NOMO-1 treated with DMSO at 0.1 percent for 48 hours (cell line): ENCODE data around the gene BACH2.
A peak's percentile ranks its signal among the peaks of the same experiment; 100 is the strongest.

Experiments used
- DNase-seq: peaks from one replicate; lab custom pipeline; 2025; ENCODE audit not compliant: unreplicated experiment; lab: John Stamatoyannopoulos, UW

BACH2 gene

DNA sequence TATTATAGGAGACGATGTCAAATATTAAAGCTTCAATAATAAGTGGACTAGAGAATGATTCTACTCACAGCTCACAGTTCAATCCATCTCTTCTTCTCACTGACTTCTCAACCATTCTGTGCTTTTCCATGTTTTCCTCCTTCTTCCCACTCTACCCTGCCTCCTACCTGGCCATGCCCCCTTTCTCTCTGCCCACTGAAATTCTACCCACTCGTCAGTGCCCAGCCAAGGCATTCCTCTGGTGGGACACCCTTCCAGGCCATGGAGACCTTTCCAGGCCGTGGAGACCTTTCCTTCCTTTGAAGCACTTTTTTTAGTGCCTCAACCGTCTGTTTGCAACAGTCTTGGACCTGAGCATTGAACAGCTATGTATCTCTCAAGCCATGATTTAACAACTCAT is 18.5 kb downstream of the BACH2 start:
- no peak for DNase-seq

DNA sequence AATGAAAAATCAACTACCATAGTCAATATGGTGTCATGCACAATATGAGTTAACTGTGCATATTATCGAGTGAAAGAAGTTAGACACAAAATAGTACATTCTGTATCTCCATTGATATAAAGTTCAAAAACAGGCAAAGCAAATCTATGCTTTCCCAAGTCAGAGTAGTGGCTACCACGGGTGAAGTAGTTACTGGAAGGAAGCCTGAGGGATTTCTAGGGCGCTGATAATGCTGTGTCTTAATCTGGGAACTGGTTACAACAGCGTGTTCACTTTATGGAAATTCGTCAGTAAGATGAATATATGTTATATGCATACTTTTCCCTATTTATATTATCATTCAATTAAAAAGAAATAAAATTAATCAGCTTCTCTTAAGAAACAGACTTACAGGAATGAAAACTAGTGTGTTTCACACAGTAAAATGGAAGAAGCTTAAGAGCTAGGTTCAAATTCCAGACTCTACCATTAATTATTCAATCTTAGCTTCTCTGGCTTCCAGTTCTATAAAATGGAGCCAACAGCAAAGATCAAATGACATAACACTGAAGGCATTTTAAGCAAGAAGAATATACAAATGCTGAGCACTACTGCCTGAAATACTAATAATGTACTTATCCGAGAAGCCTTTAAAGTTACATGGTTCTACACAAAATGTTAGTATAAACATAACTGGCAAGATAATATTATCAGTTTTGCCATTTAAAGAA is 19.2 kb downstream of the BACH2 start:
- DNase-seq, result no peak

DNA sequence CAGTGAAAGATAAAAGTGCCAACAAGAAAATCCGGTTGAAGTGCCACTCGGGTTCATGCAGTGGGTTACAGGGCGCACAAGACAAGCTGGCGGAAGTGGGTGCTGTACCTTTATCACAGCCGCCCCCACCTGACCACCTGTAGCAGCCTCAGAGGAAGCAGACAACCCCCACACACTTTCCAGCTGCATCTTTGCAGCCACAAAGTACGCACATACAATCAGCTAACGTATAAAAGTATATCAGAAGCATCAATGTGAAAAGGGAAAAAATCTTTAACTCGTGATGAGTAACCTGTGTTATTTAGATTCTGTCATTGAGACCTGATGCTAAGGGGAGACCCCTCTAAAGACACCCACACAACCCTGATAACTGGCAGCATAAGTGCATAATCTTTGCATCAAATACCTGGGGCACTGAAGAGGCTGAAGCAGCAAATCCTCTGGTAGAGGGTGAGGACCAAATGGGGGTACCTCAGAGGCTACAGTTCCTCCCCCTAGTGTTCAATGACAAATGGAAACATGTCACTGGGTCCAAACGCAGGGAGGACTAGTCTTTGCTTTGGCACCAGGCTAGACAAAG is 22.1 kb downstream of the BACH2 start:
- DNase-seq, result no peak

DNA sequence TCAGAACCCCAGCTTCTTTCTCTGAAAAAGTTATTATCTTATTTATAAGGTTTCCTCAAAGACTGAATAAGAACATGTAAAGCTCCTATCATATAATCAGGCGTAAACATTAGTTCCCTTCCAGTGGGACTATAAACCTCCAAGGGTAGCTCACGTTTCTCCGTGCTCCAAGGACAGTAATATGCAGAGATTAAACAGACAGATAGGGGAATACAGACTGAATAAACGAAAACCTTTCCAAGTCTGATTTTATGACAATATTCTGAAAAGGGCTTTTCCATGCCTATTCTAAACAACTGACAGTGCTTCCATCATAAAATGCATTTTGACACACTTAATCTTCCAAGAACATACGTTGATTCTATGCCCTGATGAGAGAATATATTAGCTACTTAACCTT is 22.8 kb downstream of the BACH2 start:
- DNase-seq, result no peak

DNA sequence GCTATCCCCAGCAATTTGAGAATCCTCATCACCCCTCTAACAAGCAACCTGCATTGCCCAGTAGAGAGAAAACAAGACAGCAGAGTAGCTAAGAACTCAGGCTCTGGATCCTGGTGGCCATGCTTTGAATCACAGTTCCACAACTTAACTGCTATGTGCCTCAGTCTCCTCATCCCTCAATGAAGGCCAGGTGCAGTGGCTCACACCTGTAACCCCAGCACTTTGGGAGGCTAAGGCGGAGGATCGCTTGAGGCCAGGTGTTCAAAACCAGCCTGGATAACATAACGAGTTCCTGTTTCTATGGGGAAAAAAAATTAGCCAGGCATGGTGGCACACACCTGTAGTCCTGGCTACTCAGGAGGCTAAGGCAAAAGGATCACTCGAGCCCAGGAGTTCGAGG is 23.7 kb downstream of the BACH2 start:
- DNase-seq, result no peak

DNA sequence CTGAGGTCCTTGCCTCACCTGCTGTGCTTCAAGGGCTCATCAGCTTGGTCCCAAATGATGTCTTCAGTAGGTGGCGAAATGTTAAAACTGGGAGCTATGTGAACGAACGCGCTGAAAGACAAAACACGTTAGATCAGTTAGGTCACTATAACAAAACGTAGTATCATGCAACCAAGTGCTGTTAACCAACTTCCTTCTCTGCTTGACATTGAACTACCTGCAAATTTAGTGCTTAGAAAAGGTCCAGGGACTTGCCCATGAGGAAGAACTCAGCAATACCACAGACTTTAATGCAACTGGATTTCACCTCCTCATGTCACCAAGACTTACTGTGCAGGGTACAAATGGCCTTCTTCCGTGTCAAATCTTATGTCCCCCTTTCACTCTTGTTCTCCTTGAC is 24.8 kb downstream of the BACH2 start:
- peak; percentile 58 for DNase-seq

DNA sequence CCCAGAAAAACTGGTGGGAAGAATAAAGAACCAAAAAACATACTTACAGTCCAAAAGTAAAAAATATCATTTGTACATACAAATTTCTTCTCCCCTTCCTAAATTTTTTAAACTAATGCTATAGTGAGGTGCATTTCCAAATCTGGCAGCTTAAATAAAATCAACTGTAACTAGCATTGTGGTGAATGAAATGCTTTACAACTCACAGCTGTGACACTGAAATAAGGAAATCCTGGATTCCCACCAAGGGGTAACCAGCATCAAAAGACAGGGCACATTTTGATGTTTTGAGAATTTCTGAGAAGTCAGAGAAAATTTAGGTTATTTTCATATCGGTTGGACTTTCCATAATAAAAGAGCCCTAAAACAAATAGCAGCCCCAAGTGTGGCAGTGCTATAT is 27.3 kb downstream of the BACH2 start:
- DNase-seq, result no peak

DNA sequence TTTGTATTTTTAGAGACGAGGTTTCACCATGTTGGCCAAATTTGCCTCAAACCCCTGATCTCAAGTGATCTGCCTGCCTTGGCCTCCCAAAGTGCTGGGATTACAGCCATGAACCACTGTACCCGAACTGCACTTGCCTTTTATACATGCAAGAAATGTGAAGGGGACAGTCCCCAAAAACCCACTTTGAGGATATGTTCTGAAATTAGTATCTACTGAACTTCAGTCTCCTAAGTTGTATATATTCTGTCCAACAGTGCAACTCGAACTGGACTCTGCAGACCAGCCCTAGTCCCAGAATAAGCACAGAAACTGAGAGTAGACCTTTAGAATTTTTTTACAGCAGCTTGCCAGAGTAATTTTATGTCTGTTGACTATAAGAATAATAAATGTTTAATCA is 28.5 kb downstream of the BACH2 start:
- DNase-seq, result no peak

DNA sequence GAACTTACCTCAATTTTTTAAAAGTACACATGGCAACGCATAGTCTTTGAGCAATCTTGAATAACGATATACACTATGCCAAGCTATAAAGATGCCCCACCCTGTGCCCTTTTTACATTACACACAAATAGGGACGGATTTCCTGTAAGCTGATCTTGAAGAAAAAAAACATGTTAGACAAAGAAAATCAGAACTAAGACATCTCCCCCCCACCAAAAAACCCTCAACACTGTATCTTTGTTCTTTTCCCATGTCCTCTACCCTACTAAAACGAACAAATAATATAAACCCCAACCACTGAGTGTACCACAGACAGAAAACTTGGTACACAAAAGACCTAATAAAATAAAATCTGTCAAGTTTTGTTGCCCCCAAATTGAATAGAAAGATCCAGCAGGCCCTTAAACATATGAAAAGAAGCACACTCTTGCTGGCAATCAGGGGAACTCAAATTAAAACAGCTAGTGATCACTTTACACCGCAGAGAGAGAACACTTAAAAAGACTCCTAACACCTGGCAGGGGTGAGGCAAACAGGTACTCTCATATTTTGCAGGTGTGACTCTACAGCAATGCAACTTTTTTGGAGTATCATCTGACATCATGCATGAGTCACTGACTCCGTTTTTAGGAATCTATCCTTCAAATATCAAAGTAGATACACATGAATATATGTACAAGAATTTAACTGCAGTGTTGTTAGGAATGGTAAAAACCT is 29.6 kb downstream of the BACH2 start:
- no peak for DNase-seq

DNA sequence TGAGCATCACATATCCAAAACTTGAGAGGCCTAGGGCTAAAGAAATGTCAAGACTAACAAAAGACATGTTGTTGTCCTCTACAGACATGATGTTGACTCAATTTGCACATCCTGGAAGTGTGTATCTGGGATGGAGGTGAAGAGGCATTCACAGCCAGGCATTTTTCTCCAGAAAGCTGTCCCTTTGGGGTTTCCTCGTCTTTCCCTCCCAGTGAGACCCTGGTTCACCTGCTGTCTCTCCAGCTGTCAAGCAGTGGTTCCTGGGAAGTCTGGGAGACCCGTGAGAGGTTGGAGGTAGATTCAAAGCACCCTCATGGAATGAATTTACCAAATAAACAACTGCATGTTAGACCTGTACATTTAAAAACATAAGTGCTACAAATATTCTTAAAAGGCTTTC is 32.1 kb downstream of the BACH2 start:
- no peak for DNase-seq

DNA sequence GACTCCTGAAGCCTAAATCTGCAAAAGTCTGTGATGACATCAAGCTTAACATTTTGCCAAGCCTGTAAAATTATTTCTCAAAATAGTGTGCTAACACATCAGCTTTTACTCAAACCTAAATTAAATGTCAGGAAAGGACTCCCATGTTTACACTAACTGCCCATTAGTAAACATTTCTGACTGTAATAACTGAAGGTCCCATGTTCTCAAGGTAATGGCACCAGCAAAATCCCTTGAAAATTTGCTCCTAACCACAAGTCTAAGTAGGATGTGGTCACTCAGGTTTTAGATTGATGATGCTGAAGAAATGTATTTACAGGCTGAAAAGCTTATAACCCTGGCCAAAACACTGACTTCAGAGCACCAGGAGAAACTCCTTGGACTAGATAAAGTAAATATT is 33.0 kb downstream of the BACH2 start:
- DNase-seq, result peak; percentile 6

DNA sequence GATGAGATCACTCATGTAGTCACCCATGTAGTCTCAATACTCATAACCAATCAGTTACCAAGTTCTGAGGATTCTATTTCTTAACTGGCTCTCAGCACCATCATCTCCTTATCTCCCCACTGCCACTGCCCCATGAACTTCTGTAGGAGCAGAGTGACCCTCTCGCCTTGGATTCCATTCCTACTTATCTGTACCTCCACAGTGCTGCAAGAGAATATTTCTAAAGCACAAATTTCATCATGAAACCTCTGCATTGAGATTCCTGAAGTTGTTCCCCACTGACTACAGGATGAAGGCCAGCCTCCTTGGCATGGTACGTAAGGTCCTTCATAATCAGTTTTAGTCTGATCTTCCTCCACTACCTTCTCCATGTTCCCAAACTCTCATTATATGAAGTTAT is 34.8 kb downstream of the BACH2 start:
- DNase-seq, result no peak

DNA sequence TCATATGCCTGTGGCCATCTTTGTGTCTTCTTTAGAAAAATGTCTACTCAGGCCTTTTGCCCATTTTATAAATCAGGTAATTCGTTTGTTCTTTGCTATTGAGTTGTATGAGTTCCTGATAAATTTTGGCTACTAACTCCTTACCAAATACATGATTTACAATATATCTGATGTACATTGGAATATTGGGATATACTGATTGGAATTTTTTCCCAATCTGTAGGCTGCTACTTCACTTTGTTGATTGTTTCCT is 39.2 kb downstream of the BACH2 start:
- DNase-seq, result no peak

DNA sequence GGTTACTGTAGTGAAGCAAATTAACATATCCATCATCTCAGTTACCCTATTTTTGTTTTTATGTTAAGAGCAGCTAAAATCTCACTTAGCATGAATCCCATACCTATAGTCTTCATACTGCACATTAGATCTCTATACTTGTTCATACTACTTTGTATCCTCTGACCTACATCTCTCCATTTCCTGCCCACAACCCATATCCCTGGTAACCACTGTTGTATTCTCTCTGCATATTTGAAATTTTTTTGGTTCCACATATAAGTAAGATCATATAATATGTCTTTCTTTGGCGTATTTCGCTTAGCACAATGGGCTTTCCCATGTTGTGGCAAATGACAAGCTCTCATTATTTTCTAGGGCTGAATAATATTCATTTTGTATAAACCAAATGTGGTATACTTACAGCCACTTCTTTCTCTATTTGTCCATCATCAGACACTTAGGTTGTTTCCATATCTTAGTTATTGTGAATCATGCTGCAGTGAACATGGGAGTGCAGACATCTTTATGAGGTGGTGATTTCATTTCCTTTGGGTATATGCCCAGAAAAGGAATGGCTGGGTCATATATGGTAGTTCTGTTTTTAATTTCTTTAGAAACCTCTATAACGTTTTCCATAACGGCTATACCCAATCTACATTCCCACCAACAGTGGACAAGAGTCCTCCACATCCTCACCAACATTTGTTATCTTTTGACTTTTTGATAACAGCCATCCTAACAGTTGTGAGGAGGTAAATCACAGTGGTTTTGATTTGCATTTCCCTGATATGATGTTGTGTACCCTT is 39.8 kb downstream of the BACH2 start:
- no peak for DNase-seq

DNA sequence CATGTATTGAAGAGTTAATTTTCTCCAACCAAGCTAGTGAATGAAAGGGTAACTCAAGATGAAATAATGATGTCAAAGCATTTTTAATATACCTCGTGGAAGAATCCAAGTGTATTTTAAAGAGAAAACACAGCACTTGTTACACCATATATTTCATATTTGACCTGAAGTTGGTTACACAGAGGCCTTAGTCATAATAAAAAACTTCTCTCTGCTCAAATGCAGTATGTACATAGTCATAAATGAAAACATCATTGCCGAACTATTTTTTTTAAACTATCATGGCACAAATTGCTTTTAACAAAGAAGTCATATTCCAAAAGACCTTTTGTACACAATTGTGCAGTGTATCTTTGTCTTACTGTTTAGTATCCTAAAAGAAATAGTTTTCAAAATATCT is 43.0 kb downstream of the BACH2 start:
- no peak for DNase-seq

DNA sequence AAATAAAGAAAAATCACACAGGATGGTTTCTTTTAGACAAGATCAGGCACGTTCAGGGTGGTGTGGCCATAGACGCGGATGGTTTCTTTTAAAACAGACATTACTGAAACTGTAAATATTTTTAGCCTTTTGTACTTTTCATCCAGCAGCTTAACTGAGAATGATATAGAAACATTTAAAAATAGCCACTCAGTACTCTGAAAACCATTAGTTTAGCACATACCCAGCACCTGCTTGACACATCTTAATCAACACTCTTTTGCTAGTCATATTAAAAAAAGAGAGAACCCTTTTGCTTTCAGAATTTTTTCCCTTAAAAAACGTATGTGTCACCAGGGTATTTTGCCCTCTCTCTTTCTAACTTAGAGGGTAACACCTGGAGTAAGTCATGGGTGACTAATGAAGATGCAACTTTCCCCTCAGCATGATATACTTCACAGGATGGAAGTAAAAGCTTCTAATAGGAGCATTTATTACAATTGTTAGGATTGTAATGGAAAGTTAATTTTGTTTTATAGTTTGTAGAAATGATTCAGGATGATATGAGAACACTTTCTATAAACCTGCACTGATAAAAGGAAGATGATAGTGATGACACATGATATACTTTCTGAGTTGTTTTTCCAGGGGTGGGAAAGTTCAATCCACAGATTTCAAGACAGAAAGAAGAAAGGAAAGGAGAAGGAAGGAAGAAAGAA is 45.2 kb downstream of the BACH2 start:
- DNase-seq, result no peak

DNA sequence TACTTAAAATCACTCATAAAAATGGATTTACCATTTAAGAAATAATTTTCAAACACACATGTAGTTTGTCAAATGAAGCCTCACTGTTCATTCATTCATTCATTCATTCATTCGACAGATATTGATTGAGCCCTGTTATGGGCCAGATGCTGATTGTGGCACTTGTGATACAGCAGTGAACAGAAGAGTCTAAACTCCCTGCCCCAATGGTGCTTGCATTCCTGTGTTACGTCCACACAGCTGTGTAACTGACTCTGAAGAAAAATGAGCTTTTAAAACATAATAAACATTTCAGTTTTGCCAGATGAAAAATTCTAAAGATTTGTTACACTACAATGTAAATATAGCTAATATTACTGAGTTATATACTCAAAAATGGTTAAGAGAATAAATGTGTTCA is 46.2 kb downstream of the BACH2 start:
- no peak for DNase-seq

DNA sequence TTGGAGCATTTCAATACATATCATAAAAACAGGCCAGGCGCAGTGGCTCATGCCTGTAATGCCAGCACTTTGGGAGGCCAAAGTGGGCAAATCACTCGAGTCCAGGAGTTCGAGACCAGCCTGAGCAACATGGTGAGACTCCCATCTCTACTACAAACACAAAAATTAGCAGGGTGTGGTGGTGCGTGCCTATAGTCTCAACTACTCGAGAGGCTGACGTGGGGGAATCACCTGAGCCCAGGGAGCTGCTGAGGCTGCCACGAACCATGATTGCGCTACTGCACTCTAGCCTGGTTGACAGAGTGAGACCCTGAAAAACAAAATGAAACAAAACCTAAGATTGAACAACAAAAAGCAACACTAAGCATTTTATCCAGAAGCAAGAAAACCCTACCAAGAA is 47.2 kb downstream of the BACH2 start:
- DNase-seq, result no peak

DNA sequence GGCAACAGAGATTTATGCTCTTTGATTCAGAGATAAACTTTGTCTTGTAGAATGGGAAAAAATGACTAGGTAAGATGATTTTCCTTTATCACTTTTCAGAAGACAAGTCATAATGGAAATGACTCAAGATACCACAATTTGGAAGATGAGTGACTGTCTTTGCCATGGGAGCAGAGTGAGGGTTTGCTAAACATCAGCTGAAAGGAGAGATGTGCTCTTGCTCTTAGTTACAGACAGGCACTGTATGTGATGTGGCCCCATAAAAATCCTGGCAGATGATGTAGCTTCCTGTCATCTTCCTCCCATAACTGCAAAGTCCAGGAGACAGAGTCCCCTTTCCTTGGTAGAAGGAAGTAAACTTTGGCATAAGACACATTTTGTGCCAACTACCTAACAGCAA is 47.6 kb downstream of the BACH2 start:
- DNase-seq, result no peak

DNA sequence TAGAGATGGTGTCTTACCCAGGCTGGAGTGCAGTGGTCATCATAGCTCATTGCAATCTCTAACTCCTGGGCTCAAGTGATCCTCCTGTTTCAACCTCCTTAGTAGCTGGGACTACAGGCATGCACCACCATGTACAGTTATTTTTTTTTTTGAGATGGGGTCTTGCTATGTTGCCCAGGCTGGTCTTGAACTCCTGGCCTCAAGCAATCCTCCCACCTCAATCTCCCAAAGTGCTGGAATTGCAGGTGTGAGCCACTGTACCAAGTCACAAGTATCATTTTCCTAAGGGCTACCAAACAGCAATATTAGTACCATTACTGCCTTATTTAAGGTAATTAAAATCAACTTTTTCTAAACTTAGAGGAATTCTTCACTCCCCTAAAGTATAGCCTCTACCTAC is 49.4 kb downstream of the BACH2 start:
- DNase-seq, result no peak

DNA sequence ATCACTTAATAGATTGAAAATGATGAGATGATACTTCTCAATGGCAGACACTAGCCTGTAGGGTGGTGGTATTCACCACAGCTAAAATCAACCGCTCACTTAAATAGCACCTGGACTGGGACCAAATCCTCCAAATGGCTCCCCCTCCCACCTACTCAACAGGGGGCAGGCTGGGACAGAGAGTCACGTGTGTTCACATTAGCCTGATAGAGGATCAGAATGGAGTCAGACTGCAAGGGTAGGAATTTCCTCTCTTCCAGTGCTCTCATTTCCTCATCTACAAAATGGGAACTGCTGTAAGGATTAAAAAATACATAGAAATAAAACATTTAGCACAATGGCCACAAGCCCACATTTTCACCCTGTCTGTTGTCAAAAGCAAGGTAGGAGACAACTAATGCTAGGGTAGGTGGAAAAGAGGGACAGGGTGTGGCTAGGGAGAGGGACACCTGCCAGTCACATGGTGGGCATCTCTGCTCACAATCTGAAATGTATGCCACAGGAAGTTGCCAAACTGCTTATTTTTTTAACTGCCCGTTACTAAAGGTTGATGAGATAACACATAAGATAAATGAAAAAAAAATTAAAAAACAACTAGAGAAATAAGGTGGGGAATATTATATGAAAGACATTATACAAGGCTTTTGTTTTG is 55.3 kb downstream of the BACH2 start:
- DNase-seq, result no peak
